ENCODE results near the gene UTS2. TPM values are rescaled to one million over a fixed set of nuclear protein-coding genes. Genes with fewer than 3 reads are reported as not detected.

Gene UTS2
- total RNA-seq, 1 donor from 2014 or later, result not detected

GRCh38 chr1:7809742-7810141 is 43.1 kb downstream of the UTS2 start:
- no peak for DNase-seq

GRCh38 chr1:7808253-7808844 is 44.5 kb downstream of the UTS2 start:
- DNase-seq, result peak; percentile 67

GRCh38 chr1:7805460-7805859 is 47.4 kb downstream of the UTS2 start:
- no peak for DNase-seq

Other genes with a start within 250 kb of the UTS2 start
- 122 and 149 TPM in 2 replicates for gene VAMP3, start 81.8 kb downstream of the UTS2 start, total RNA-seq
- 1.9 and 2.7 TPM in 2 replicates for gene PER3, start 68.8 kb downstream of the UTS2 start, total RNA-seq
- 0.09 and 0.51 TPM in 2 replicates for gene TNFRSF9, start 87.8 kb upstream of the UTS2 start, total RNA-seq
- gene PARK7, start 108.6 kb upstream of the UTS2 start, total RNA-seq, result 226 and 230 TPM in 2 replicates
- gene ERRFI1, start 173.2 kb upstream of the UTS2 start, total RNA-seq, result 32.4 and 50.5 TPM in 2 replicates

Data from dermis blood vessel endothelial cell (primary cell).